ENCODE results near the gene BANF2. TPM values are rescaled to one million over a fixed set of nuclear protein-coding genes. Genes with fewer than 3 reads are reported as not detected.
A peak's percentile ranks its signal among the peaks of the same experiment; 100 is the strongest.

BANF2 gene
- total and polyA plus RNA-seq, 2 of the 4 experiments (the other 2 are of a cell fraction) = not detected

DNA sequence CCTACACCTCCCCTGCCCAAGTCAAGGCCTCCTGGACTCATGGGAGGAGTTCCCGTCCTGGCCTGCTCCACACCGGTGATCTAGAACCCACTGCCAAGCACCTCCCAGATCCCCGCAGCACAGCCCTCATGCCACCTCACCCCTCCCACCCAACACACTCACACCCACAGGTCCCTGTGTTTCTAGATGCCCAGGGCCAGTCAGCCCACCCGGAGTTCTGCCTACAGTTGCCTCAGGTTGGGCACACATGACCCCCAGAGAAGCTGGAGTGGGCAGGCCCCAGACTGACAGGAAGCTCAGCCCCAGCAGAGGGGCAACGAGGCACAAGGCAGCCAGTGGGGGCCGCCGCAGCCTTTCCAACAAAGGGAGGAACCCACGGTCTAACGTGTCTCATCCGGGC is 47.4 kb upstream of the BANF2 start:
- H4K5ac ChIP-seq (ENCODE audit: low read depth, low read length) = no peak overlapping the region
- H2BK120ac ChIP-seq (ENCODE audit: low read depth, low read length) = no peak overlapping the region
- H3K4ac ChIP-seq (ENCODE audit: low read depth, low read length) = no peak overlapping the region
- H3K14ac ChIP-seq (replicated peaks; ENCODE audit: low read depth, low read length) = no peak overlapping the region
- intact Hi-C loops (cut with micrococcal nuclease) = loop anchor here (5.0 kb wide), 1 partner anchor 285 kb away; no protein-coding TSS in a partner anchor
- H3K36me3 ChIP-seq (ENCODE audit: control insufficient read depth, insufficient read depth, low read length) = peaks cover 52% of the 10 kb centered on the region
- BruUV-seq (replicated peaks) = no TSS peak
- no peak overlapping the region for H4K91ac ChIP-seq (ENCODE audit: insufficient read depth, low read depth, low read length)
- H4K20me1 ChIP-seq (ENCODE audit: insufficient read depth, low read length) = peaks cover 99% of the 10 kb centered on the region
- no peak overlapping the region for H4K8ac ChIP-seq (ENCODE audit: low read depth in 2 of 2, low read length in 2 of 2)
- H3K27me3 ChIP-seq (ENCODE audit: control insufficient read depth, insufficient read depth, low read length) = no peaks in the 10 kb centered on the region
- TF ChIP-seq BHLHE40 (IDR thresholded peaks at IDR 0.05; ENCODE audit: low read depth, low read length) (no peak), SMC3 (IDR thresholded peaks at IDR 0.05; ENCODE audit: low read depth, low read length) (no peak), RAD21 (IDR thresholded peaks at IDR 0.05; ENCODE audit: low read length) (no peak), POLR2A (IDR thresholded peaks at IDR 0.05; ENCODE audit: low read depth, low read length) (no peak), NFE2L2 (IDR thresholded peaks at IDR 0.05; ENCODE audit: low read depth, low read length) (no peak), MAZ (IDR thresholded peaks at IDR 0.05; ENCODE audit: borderline replicate concordance, low read depth, low read length) (no peak)
- no peak overlapping the region for H3K23ac ChIP-seq (ENCODE audit: low read depth, low read length)
- DNase-seq = no peak
- in situ Hi-C loops (cut with MboI; ENCODE audit: low sequenced_read_pairs) = no loop called here
- POLR2A ChIA-PET (ENCODE audit: unreplicated experiment) = no interaction called here
- WGBS, 2 experiments (ENCODE audit: extremely low coverage in 2 of 2, insufficient read length in 1 of 2) = 93% methylated on average over 3 of the region's 10 CpGs; no CpG with 5 or more reads in 1 of the 2 experiments
- H2BK15ac ChIP-seq (ENCODE audit: low read depth, low read length) = no peak overlapping the region
- H3K9me1 ChIP-seq (ENCODE audit: insufficient read depth, low read length) = peaks cover 21% of the 10 kb centered on the region; the same call in 1 of the 2 replicates
- H2BK20ac ChIP-seq (ENCODE audit: low read depth, low read length) = no peak overlapping the region
- CTCF ChIA-PET = no interaction called here
- H3K9ac ChIP-seq (ENCODE audit: low read depth, low read length) = no peak overlapping the region
- peak; percentile 7; the same call in 1 of the 2 replicates for ATAC-seq (ENCODE audit: low read depth)
- no peak overlapping the region for H3K4me2 ChIP-seq (ENCODE audit: low read depth, low read length)
- peaks cover 42% of the 10 kb centered on the region for H3K4me1 ChIP-seq (ENCODE audit: control insufficient read depth, insufficient read depth, low read length)
- H2AFZ ChIP-seq (replicated peaks; ENCODE audit: low read length, poor library complexity) = no peak overlapping the region
- H3K4me3 ChIP-seq (ENCODE audit: insufficient read depth, low read depth, low read length) = no peak overlapping the region
- H3K79me1 ChIP-seq (ENCODE audit: low read depth in 1 of 2, low read length in 2 of 2) = peaks cover 25 to 95% of the 10 kb centered on the region in 2 experiments
- no peak overlapping the region for H2AK9ac ChIP-seq (replicated peaks; ENCODE audit: low read depth, low read length, poor library complexity)
- H2BK5ac ChIP-seq (ENCODE audit: low read depth, low read length, poor library complexity, severe bottlenecking) = no peak overlapping the region
- no peaks in the 10 kb centered on the region for H3K9me3 ChIP-seq (ENCODE audit: control insufficient read depth, insufficient read depth, low read length)
- H2AK5ac ChIP-seq (ENCODE audit: low read depth, low read length) = no peak overlapping the region
- H3K27ac ChIP-seq (ENCODE audit: insufficient read depth, low read length) = peak overlapping the region; percentile 38; the same call in 1 of the 2 replicates
- no peak overlapping the region for H3K56ac ChIP-seq (ENCODE audit: extremely low read depth, insufficient read depth, low read length)
- no peak overlapping the region for H3K18ac ChIP-seq (ENCODE audit: low read depth, low read length)
- dilution Hi-C loops (cut with HindIII; ENCODE audit: low sequenced_read_pairs, unreplicated experiment) = no loop called here

Data from IMR-90 (cell line).